Esophagus squamous epithelium (tissue), 5 donors: ENCODE data around the gene CHD2. TPM values are rescaled to one million over a fixed set of nuclear protein-coding genes. Genes with fewer than 3 reads are reported as not detected.
A peak's percentile ranks its signal among the peaks of the same experiment; 100 is the strongest.

Experiments used
- DNase-seq: peaks from one replicate; lab custom pipeline; 2025; lab: John Stamatoyannopoulos, UW
- H3K27ac ChIP-seq, 4 donors: fragments of 200-600 bp; sonication (generic); one replicate each; pipeline ENCODE4 v1.5.1; 2016 to 2019; ENCODE audit warnings: mild to moderate bottlenecking in 1 of 4
- H3K27me3 ChIP-seq, 4 donors: fragments of 200-600 bp; sonication (generic); 1 replicate in 3 of 4; 2 replicates in 1 of 4; pipeline versions ENCODE4 v1.5.1 to v1.6.0; 2017 to 2021; ENCODE audit warnings: antibody characterized with exemption in 1 of 4
- H3K36me3 ChIP-seq, 3 donors: fragments of 200-600 bp; sonication (generic); one replicate each; pipeline ENCODE4 v1.5.1; 2016 to 2019
- H3K4me1 ChIP-seq, 3 donors: fragments of 200-600 bp; sonication (generic); one replicate each; pipeline ENCODE4 v1.5.1; 2017 to 2019
- H3K4me3 ChIP-seq, 4 donors: fragments of 200-600 bp; sonication (generic); 1 replicate in 3 of 4; 2 replicates in 1 of 4; pipeline ENCODE4 v1.5.1; 2016 to 2019; ENCODE audit warnings: mild to moderate bottlenecking in 2 of 4, moderate library complexity in 1 of 4
- H3K9me3 ChIP-seq, 3 donors: fragments of 200-600 bp; sonication (generic); one replicate each; pipeline ENCODE4 v1.5.1; 2016 to 2019
- CTCF ChIP-seq, 6 experiments: fragments of 450-650 bp in 4 of 6; fragments of 200-600 bp in 2 of 6; sonication (generic) in 2 of 6; IDR thresholded peaks; one replicate each; pipeline ENCODE4 v1.5.1; 2016 to 2019; ENCODE audit warnings: antibody characterized with exemption in 6 of 6, mild to moderate bottlenecking in 4 of 6, moderate library complexity in 4 of 6
- POLR2A ChIP-seq, 4 donors: fragments of 450-650 bp; IDR thresholded peaks; one replicate each; pipeline ENCODE4 v1.6.1; 2017; ENCODE audit warnings: antibody characterized with exemption in 4 of 4, mild to moderate bottlenecking in 4 of 4, moderate library complexity in 3 of 4
- WGBS, 2 donors: methylation state at CpG; one replicate each; pipeline ENCODE4 v1.1.5; 2018; 5-methylcytosine and 5-hydroxymethylcytosine counted together
- intact Hi-C: fragments of 100-400 bp; cut with DNase I; formaldehyde crosslinking; loops from one replicate; pipeline ENCODE4 v1.15.0; 2022
- total RNA-seq, 4 donors: library from RNA; depleted of rRNA; stranded (reverse); fragments of >200 nt; gene quantifications; one replicate each; pipeline ENCODE4 v1.1.0, GENCODE V29; 2016
- donor health status: DM: yes; HTN: yes; CAD: no.

The CHD2 gene
- total RNA-seq, 4 donors from 2014 or later, result 36.1 to 132 (median 74.8) TPM

- 7 to 10% methylated on average over 27 to 35 of the region's 41 CpGs for WGBS, 2 donors
- Histone ChIP-seq H3K27ac (peak overlapping the region; percentile 95 to 100 (median 100)), H3K4me3 (peak overlapping the region; percentile 71 to 99 (median 86)), H3K27me3 (no peaks in the 10 kb centered on the region), H3K9me3 (no peaks in the 10 kb centered on the region), H3K36me3 (peaks cover 0 to 9% (median 5%) of the 10 kb centered on the region in 3 donors), H3K4me1 (peaks cover 8 to 38% (median 18%) of the 10 kb centered on the region in 3 donors)
- DNase-seq, result peak; percentile 98
- intact Hi-C loops, result loop anchor here (5.0 kb wide), 1 partner anchor 70 kb away; no protein-coding TSS in a partner anchor
- peak in 1 of 6 experiments; percentile 17 for TF ChIP-seq CTCF (IDR thresholded peaks at IDR 0.05)
- TF ChIP-seq POLR2A (IDR thresholded peaks at IDR 0.05), result peak in 3 of 4 donors; percentile 86 to 88 (median 87)
Measured at GRCh38 chr15:92881802-92882696, 18.1 kb upstream of the CHD2 start.

- Histone ChIP-seq H3K4me3 (peak overlapping the region; percentile 71 to 99 (median 86)), H3K9me3 (no peaks in the 10 kb centered on the region), H3K27me3 (no peaks in the 10 kb centered on the region), H3K27ac (peak overlapping the region; percentile 95 to 100 (median 100)), H3K4me1 (peaks cover 8 to 45% (median 23%) of the 10 kb centered on the region in 3 donors), H3K36me3 (peaks cover 0 to 16% (median 9%) of the 10 kb centered on the region in 3 donors)
- intact Hi-C loops, result loop anchor here (5.0 kb wide), 1 partner anchor 70 kb away; no protein-coding TSS in a partner anchor
- DNase-seq, result peak; percentile 98
- TF ChIP-seq CTCF (IDR thresholded peaks at IDR 0.05) (no peak), POLR2A (IDR thresholded peaks at IDR 0.05) (peak in 3 of 4 donors; percentile 11 to 98 (median 93))
- WGBS, 2 donors, result 0% methylated on average over 11 of the region's 67 CpGs; no CpG with 5 or more reads in 1 of the 2 donors
Measured at GRCh38 chr15:92882697-92883162, 17.4 kb upstream of the CHD2 start.

DNA sequence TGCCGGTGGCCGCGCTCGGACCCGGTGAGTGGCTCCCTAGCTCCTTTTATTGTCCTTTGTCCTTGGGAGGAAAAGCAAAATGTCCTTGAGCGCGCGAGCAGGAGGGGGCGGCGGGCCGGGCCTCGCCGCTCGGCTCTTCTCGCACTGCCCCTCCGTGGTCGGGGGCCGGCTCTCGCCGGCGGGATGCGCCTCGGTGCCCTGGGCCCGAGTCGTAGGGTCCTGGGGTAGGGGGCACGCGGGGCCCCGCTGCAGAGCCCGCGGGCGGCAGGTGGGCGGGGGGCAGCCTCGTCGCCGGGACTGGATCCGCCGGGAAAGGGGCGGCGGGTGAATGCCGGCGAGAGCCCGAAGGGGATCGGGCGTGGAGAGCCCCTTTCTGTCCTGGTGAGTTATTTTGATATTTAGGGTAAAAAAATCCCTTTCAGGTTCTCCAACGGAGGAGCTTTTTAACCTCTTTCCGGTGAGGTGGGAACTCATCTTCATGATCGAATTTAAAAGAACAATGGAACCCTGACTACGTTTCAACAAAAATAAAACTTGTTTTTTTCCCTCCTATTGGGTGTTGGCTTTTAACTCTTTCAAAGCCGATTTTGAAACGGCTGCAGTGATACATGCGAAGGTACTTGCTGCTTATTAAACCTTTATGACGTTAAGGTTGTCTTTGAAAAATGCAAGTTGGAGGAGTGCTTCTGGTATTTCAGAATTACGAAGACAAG is 16.8 kb upstream of the CHD2 start:
- intact Hi-C loops, result loop anchor here (5.0 kb wide), 1 partner anchor 71 kb away; no protein-coding TSS in a partner anchor
- 0% methylated on average over 11 to 16 of the region's 53 CpGs for WGBS, 2 donors

GRCh38 chr15:92883876-92884435 is 16.2 kb upstream of the CHD2 start:
- WGBS, 2 donors, result 0% methylated on average over 12 of the region's 12 CpGs
- peak overlapping the region; percentile 95 to 100 (median 100) for H3K27ac ChIP-seq
- H3K4me1 ChIP-seq, result peaks cover 17 to 57% (median 30%) of the 10 kb centered on the region in 3 donors
- peak overlapping the region; percentile 71 to 99 (median 86) for H3K4me3 ChIP-seq
- no peak for DNase-seq
- no peaks in the 10 kb centered on the region for H3K9me3 ChIP-seq
- TF ChIP-seq CTCF (IDR thresholded peaks at IDR 0.05) (no peak), POLR2A (IDR thresholded peaks at IDR 0.05) (no peak)
- intact Hi-C loops, result loop anchor here (5.0 kb wide), 1 partner anchor 72 kb away; no protein-coding TSS in a partner anchor
- no peaks in the 10 kb centered on the region for H3K27me3 ChIP-seq
- H3K36me3 ChIP-seq, result peaks cover 0 to 28% (median 9%) of the 10 kb centered on the region in 3 donors

More for the DNA sequence above, 16.8 kb upstream of the CHD2 start:
- no peak for TF ChIP-seq POLR2A (IDR thresholded peaks at IDR 0.05)
- no peak for TF ChIP-seq CTCF (IDR thresholded peaks at IDR 0.05)
- peaks cover 0 to 22% (median 9%) of the 10 kb centered on the region in 3 donors for H3K36me3 ChIP-seq
- peak overlapping the region; percentile 95 to 100 (median 100) for H3K27ac ChIP-seq
- H3K9me3 ChIP-seq, result no peaks in the 10 kb centered on the region
- peaks cover 14 to 51% (median 29%) of the 10 kb centered on the region in 3 donors for H3K4me1 ChIP-seq
- no peak for DNase-seq
- H3K27me3 ChIP-seq, result no peaks in the 10 kb centered on the region
- peak overlapping the region; percentile 71 to 99 (median 86) for H3K4me3 ChIP-seq
